Sigmoid colon (tissue), 7 donors: ENCODE data around the gene ME3. TPM values are rescaled to one million over a fixed set of nuclear protein-coding genes. Genes with fewer than 3 reads are reported as not detected.
A peak's percentile ranks its signal among the peaks of the same experiment; 100 is the strongest.

ENCODE experiments used
- DNase-seq: peaks from one replicate; pipeline ENCODE4 v3.0.0-alpha.2; 2019
- H3K27ac ChIP-seq, 4 donors: fragments of 200-600 bp; sonication (generic); one replicate each; pipeline ENCODE4 v1.5.1; 2016 to 2019; ENCODE audit warnings: mild to moderate bottlenecking in 1 of 4
- H3K27me3 ChIP-seq, 3 donors: fragments of 200-600 bp; sonication (generic); one replicate each; pipeline ENCODE4 v1.5.1; 2019; ENCODE audit warnings: mild to moderate bottlenecking in 1 of 3
- H3K36me3 ChIP-seq, 4 donors: fragments of 200-600 bp; sonication (generic); one replicate each; pipeline ENCODE4 v1.5.1; 2016 to 2019
- H3K4me1 ChIP-seq, 4 donors: fragments of 200-600 bp; sonication (generic); one replicate each; pipeline ENCODE4 v1.5.1; 2017 to 2019
- H3K4me3 ChIP-seq, 4 donors: fragments of 200-600 bp; sonication (generic); one replicate each; pipeline ENCODE4 v1.5.1; 2017 to 2019; ENCODE audit warnings: mild to moderate bottlenecking in 2 of 4, moderate library complexity in 1 of 4
- H3K9me3 ChIP-seq, 4 donors: fragments of 200-600 bp in 3 of 4; sonication (generic) in 3 of 4; one replicate each; pipeline versions ENCODE4 v1.5.1 to v1.6.1; 2013 to 2019
- CTCF ChIP-seq, 4 experiments: fragments of 450-650 bp in 3 of 4; fragments of 200-600 bp in 1 of 4; IDR thresholded peaks; one replicate each; pipeline ENCODE4 v1.5.1; 2016 to 2019; ENCODE audit warnings: antibody characterized with exemption in 4 of 4, mild to moderate bottlenecking in 3 of 4, moderate library complexity in 2 of 4
- EP300 ChIP-seq, 4 donors: sonication (generic); formaldehyde crosslinking; IDR thresholded peaks; one replicate each; pipeline ENCODE4 v1.6.1; 2017; ENCODE audit warnings: antibody characterized with exemption in 4 of 4
- POLR2A ChIP-seq, 2 donors: fragments of 450-650 bp; IDR thresholded peaks; one replicate each; pipeline ENCODE4 v1.6.1; 2016; ENCODE audit warnings: antibody characterized with exemption in 2 of 2, mild to moderate bottlenecking in 2 of 2, moderate library complexity in 2 of 2
- POLR2AphosphoS5 ChIP-seq, 4 donors: sonication (generic); formaldehyde crosslinking; IDR thresholded peaks; one replicate each; pipeline ENCODE4 v1.6.1; 2017; ENCODE audit warnings: antibody characterized with exemption in 4 of 4
- WGBS, 2 donors: extraction: QIAGEN DNeasy Blood & Tissue Kit; methylation state at CpG; one replicate each; pipeline ENCODE4 v1.1.7; 2013; 5-methylcytosine and 5-hydroxymethylcytosine counted together
- intact Hi-C: fragments of 100-400 bp; cut with DNase I; formaldehyde crosslinking; loops from one replicate; pipeline ENCODE4 v1.15.1; 2023
- polyA plus RNA-seq, 3 donors: library from polyadenylated mRNA; stranded (reverse); fragments of 200-250 nt; gene quantifications; one replicate each; pipeline ENCODE4 v1.2.3, GENCODE V29; 2013
- total RNA-seq, 4 donors: library from RNA; depleted of rRNA; stranded (reverse); fragments of >200 nt; gene quantifications; one replicate each; pipeline ENCODE4 v1.1.0, GENCODE V29; 2016
- donor health status: healthy with polysubstance abuse.
- donor health status: Bipolar disorder and iron deficiency.
- donor health status: healthy.

The ME3 gene
- total and polyA plus RNA-seq, 7 donors: 7.8 to 53.2 (median 25.5) TPM

- TF ChIP-seq EP300 (IDR thresholded peaks at IDR 0.05): no peak
- no peak for TF ChIP-seq POLR2AphosphoS5 (IDR thresholded peaks at IDR 0.05)
- TF ChIP-seq CTCF (IDR thresholded peaks at IDR 0.05): no peak
- no peak for TF ChIP-seq POLR2A (IDR thresholded peaks at IDR 0.05)
- Histone ChIP-seq H3K4me1 (peaks cover 0 to 19% (median 15%) of the 10 kb centered on the region in 4 donors), H3K36me3 (no peaks in the 10 kb centered on the region), H3K27ac (no peak overlapping the region), H3K4me3 (no peak overlapping the region), H3K27me3 (no peaks in the 10 kb centered on the region), H3K9me3 (no peaks in the 10 kb centered on the region)
- intact Hi-C loops: no loop called here
- no peak for DNase-seq
These were observed 38.5 kb upstream of the ME3 start for GRCh38 chr11:86710936-86711335.

GRCh38 chr11:86708669-86709068 lies 36.3 kb upstream of the ME3 start:
- TF ChIP-seq CTCF (IDR thresholded peaks at IDR 0.05): no peak
- H3K27me3 ChIP-seq: no peaks in the 10 kb centered on the region
- H3K36me3 ChIP-seq: no peaks in the 10 kb centered on the region
- peaks cover 0 to 41% (median 35%) of the 10 kb centered on the region in 4 donors for H3K4me1 ChIP-seq
- no peak for DNase-seq
- no peak overlapping the region for H3K27ac ChIP-seq
- H3K4me3 ChIP-seq: no peak overlapping the region
- H3K9me3 ChIP-seq: no peaks in the 10 kb centered on the region
- WGBS, 2 donors: 90 to 94% methylated on average over 2 of the region's 2 CpGs
- intact Hi-C loops: no loop called here

GRCh38 chr11:86706338-86707131 lies 34.1 kb upstream of the ME3 start:
- Histone ChIP-seq H3K27ac (peak overlapping the region; percentile 41 to 81 (median 74)), H3K4me1 (peaks cover 0 to 61% (median 50%) of the 10 kb centered on the region in 4 donors), H3K9me3 (no peaks in the 10 kb centered on the region), H3K27me3 (no peaks in the 10 kb centered on the region), H3K4me3 (no peak overlapping the region), H3K36me3 (no peaks in the 10 kb centered on the region)
- no peak for DNase-seq
- intact Hi-C loops: no loop called here
- TF ChIP-seq POLR2A (IDR thresholded peaks at IDR 0.05) (no peak), CTCF (IDR thresholded peaks at IDR 0.05) (no peak), POLR2AphosphoS5 (IDR thresholded peaks at IDR 0.05) (peak; percentile 78 to 94 (median 90)), EP300 (IDR thresholded peaks at IDR 0.05) (peak in 3 of 4 donors; percentile 23 to 83 (median 64))
- WGBS, 2 donors: 80 to 81% methylated on average over 5 of the region's 5 CpGs

- peak overlapping the region in 3 of 4 donors; percentile 68 to 81 (median 81) for H3K27ac ChIP-seq
- H3K4me1 ChIP-seq: peaks cover 0 to 68% (median 53%) of the 10 kb centered on the region in 4 donors
- no peak overlapping the region for H3K4me3 ChIP-seq
- 90 to 94% methylated on average over 2 of the region's 2 CpGs for WGBS, 2 donors
- intact Hi-C loops: no loop called here
- H3K36me3 ChIP-seq: no peaks in the 10 kb centered on the region
- TF ChIP-seq CTCF (IDR thresholded peaks at IDR 0.05) (no peak), EP300 (IDR thresholded peaks at IDR 0.05) (peak in 1 of 4 donors; percentile 10), POLR2A (IDR thresholded peaks at IDR 0.05) (no peak), POLR2AphosphoS5 (IDR thresholded peaks at IDR 0.05) (no peak)
- no peaks in the 10 kb centered on the region for H3K9me3 ChIP-seq
- no peaks in the 10 kb centered on the region for H3K27me3 ChIP-seq
- no peak for DNase-seq
These were observed 32.3 kb upstream of the ME3 start for GRCh38 chr11:86704710-86705109.
